Stimulated activated naive CD8-positive, alpha-beta T cell treated with anti-CD3 and anti-CD28 coated beads, Interleukin-15, Interleukin-2, amounts not matched to agents 100 ng/mL and 50 ng/mL, for 24 hours (primary cell): ENCODE measurements around the gene MXI1.
"Not testable (repeated sequence)": the region's sequence is repeated elsewhere in the genome, so short reads cannot be mapped to it uniquely, and the experiment has no call there.

Experiments used
- H3K27ac Mint-ChIP-seq: one replicate; pipeline ENCODE4 v1.8.0; 2021; ENCODE audit warnings: mild to moderate bottlenecking, mixed read lengths
- H3K27me3 Mint-ChIP-seq: one replicate; pipeline ENCODE4 v1.8.0; 2021; ENCODE audit warnings: mixed read lengths
- H3K36me3 Mint-ChIP-seq: one replicate; pipeline ENCODE4 v1.8.0; 2021; ENCODE audit warnings: low read depth, mixed read lengths
- H3K4me1 Mint-ChIP-seq: one replicate; pipeline ENCODE4 v1.8.0; 2021; ENCODE audit warnings: low read depth, mixed read lengths
- H3K4me3 Mint-ChIP-seq: one replicate; pipeline ENCODE4 v1.8.0; 2021; ENCODE audit warnings: mild to moderate bottlenecking, mixed read lengths
- H3K9me3 Mint-ChIP-seq: one replicate; pipeline ENCODE4 v1.8.0; 2021; ENCODE audit warnings: mixed read lengths

The MXI1 gene

DNA sequence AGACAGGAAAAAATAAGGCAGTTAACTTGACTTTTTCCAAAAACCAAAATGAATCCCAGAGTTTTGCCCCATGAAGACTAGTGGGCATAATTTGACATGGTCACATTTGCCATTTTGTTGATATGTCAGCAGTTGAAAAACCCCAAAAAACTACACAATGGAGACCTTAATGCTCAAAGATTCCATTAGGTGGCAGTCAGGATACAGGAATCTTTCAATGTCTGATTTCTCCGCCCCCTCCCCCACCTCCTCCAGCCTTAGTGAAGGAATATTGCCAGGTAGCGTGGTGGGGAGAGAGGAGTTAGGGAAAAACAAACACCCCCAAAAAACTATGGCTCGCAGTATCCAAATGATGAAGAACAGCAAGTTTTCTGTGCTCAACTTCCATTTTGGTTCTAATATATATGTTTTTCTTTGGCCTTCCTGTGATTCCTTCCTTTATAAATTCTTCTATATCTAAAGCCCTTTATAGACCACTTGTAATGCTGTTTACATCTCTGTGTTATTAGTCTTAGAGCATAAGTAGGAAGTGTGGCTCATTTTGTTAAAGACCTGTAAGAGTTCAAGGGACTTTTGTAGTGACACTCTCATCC, 104.0 kb downstream of the MXI1 start:
- Mint-ChIP-seq H3K36me3 (no peaks in the 10 kb centered on the region), H3K4me1 (peaks cover 25% of the 10 kb centered on the region), H3K9me3 (no peaks in the 10 kb centered on the region), H3K4me3 (no peak overlapping the region), H3K27me3 (peaks cover 9% of the 10 kb centered on the region), H3K27ac (peak overlapping the region; percentile 70)

DNA sequence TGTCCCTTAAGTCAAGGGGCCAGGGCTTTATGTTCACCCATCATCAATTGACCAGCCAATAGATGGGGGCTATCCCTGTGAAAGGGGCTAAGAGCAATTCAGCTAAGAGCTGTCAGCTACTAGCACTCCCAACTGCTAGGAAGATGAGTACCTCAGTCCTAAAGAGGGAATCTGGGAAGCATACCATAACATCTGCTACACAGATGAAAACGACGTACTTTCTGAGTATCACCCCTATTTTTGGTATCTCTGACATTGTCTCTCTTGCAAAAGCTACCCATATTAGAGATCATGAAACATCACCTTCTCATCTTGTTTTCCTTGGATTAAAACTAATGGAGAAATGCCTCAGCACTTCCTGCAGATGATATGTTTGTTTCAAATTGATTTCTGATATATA, 104.8 kb downstream of the MXI1 start:
- Mint-ChIP-seq H3K4me3 (no peak overlapping the region), H3K27me3 (peaks cover 9% of the 10 kb centered on the region), H3K9me3 (no peaks in the 10 kb centered on the region), H3K4me1 (peaks cover 25% of the 10 kb centered on the region), H3K36me3 (no peaks in the 10 kb centered on the region), H3K27ac (no peak overlapping the region)

DNA sequence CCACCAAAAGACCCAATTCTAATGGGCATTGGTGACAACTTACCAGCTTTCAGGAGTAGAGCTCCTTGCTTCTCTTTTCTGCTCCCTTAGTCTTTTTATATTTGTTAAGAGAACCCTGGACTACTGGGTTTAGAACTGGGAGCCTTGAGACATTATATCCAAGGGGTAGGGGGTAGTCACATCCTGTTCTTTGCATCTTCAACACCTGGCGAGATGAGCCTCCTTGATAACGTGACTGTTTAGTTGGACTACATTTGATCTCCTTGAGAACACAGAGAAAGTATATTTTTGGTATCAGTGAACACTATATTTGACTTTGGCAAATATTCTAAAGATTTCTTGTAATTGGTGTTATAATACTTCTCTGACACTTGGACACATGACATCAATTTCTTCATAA, 106.3 kb downstream of the MXI1 start:
- Mint-ChIP-seq H3K27ac (no peak overlapping the region), H3K4me3 (no peak overlapping the region), H3K36me3 (no peaks in the 10 kb centered on the region), H3K27me3 (peaks cover 9% of the 10 kb centered on the region), H3K4me1 (peaks cover 26% of the 10 kb centered on the region), H3K9me3 (no peaks in the 10 kb centered on the region)

DNA sequence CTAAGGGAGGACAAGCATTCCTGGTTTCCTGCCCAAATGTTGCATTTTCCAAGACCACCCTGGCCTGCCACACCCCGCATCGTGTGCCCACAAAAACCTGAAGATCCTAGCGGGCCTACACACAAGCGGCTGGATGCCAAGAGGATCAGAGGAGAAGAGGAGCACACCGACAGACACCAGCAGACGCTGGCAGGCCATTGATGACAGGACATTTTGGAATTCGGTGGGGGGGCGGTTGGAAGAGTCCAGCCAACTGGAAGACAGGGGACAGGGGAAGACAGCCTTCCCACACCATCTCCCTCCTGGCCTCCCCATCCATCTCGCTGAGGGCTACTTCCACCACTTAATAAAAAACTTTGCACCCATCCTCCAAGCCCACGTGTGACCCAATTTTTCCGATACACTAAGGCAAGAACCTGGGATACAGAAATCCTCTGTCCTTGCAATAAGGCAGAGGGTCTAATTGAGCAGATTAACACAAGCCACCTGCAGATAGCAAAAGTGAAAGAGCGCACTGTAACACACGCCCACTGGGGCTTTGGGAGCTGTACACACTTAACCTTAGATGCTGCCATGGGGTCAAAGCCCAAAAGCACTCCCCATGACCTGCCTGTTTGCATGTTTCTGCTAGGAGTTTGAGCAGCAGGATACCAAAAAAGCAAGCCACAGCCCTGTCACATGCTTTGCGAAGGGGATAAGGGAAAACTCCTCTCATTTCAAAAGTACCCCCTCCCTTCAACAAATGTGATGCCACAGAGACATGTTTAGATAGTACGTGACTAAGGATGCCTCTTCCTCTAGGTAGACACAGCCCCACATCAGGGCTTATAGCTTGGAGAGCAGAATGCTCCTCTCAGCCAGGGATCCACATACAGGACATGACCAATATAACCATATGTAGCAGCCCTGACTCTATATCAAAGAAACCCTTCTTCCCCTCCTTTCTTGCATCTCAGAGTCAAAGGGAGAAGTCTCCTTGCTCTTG, 110.8 kb downstream of the MXI1 start:
- Mint-ChIP-seq H3K36me3 (no peaks in the 10 kb centered on the region), H3K4me3 (no peak overlapping the region), H3K27ac (no peak overlapping the region), H3K9me3 (no peaks in the 10 kb centered on the region), H3K27me3 (peaks cover 8% of the 10 kb centered on the region), H3K4me1 (peaks cover 4% of the 10 kb centered on the region)

DNA sequence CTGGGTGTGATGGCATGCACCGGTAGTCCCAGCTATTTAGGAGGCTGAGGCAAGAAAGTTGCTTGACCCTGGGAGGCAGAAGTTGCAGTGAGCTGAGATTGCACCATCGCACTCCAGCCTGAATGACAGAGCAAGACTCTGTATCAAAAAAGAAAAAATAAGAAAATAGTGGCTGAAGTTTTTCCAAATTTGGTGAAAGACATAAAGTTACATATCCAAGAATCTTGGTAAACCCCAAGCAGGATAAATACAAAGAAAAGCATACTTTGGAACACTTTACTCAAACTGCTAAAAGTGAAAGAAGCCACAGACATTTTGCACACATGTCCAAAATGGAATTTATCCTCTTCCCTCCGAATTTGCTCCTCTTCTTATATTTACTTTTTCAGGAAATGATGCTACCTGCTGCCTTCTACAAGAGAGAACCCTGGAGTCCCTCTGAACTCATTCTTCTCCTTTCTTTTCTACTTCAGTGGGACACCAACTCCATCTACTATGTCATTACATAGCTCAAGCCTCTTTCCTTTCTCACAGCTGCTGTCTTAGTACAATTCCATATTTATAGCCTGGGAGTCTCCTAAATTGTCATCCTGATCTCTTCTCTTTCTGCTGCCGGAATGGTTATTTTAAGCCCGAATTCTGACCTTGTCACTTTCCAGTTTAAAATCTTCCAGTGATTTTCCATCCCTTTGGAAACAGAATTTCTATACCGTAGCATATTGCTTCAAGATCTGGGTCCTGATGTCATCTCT, 114.6 kb downstream of the MXI1 start:
- Mint-ChIP-seq H3K9me3 (no peaks in the 10 kb centered on the region), H3K4me3 (no peak overlapping the region), H3K36me3 (no peaks in the 10 kb centered on the region), H3K4me1 (peaks cover 42% of the 10 kb centered on the region), H3K27me3 (peaks cover 4% of the 10 kb centered on the region), H3K27ac (no peak overlapping the region)

DNA sequence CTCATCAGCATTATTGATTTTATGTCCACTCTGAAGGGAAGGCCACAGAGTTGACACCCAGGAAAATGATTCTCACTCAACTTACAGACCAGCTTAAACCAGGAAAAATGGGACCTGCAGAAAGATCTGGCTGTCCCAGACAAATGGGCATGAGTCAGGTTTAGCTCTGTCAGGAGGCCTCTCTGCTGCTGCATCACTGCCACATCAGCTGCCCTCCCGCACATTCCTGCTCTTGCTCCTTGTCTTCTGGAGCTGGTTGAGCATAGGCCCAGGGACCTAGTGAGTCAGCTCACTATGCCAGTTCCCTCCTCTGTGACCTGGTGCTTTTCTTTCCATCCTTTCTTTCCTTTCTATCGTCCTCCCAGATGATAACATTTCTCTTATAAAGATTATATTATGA, 116.1 kb downstream of the MXI1 start:
- Mint-ChIP-seq H3K27ac (peak overlapping the region; percentile 61), H3K4me3 (no peak overlapping the region), H3K27me3 (peaks cover 4% of the 10 kb centered on the region), H3K4me1 (peaks cover 46% of the 10 kb centered on the region), H3K36me3 (no peaks in the 10 kb centered on the region), H3K9me3 (no peaks in the 10 kb centered on the region)

DNA sequence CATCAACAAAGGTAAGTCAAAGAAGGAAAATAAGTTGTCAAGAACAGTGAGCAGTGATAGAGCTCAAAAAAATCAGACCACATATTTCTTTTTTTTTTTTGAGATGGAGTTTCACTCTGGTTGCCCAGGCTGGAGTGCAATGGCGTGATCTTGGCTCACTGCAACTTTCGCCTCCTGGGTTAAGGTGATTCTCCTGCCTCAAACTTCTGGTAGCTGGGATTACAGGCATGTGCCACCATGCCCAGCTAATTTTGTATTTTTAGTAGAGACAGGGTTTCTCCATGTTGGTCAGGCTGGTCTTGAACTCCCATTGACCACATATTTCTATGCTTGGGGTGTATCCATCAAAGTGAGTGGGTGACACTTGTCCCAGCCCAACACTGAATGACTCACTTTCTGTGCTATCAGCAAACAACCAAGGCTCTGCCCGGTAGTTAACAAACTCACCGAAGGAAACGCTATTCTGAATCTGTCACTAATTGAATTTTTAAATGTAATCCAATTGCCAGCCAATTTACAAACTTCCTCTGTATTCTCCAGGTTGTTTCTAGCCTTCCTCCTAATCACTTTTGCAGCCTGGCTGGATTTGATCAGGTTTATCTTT, 116.9 kb downstream of the MXI1 start:
- Mint-ChIP-seq H3K4me3 (peak overlapping the region; percentile 23), H3K27me3 (peaks cover 4% of the 10 kb centered on the region), H3K9me3 (peaks cover under 1% of the 10 kb centered on the region), H3K27ac (peak overlapping the region; percentile 61), H3K4me1 (peaks cover 43% of the 10 kb centered on the region), H3K36me3 (peaks cover under 1% of the 10 kb centered on the region)

DNA sequence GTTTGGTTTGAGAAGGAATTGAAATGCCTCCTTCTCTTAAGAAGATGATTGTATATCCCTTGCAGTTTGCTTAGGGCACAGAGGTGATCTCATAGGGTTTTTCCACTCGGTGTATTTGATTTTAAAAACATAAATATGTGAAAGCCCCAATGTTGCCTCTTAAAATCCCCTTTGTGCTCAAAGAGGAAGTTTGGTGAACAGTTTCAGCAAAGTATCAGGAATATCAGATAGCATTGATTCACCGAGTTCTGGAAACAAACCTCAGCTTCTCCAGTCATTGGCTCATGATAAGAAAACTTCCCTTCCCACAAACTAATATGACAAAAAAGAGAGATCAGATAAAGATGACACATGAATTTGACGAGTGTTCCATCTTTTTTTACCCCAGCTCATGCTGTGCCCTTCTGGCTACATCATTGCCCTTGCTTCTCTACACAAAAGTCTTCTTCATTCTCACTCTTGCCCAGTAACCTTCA, 117.4 kb downstream of the MXI1 start:
- peaks cover 4% of the 10 kb centered on the region for H3K27me3 Mint-ChIP-seq
- peak overlapping the region; percentile 56 for H3K27ac Mint-ChIP-seq
- peak overlapping the region; percentile 23 for H3K4me3 Mint-ChIP-seq
- peaks cover 43% of the 10 kb centered on the region for H3K4me1 Mint-ChIP-seq
- H3K9me3 Mint-ChIP-seq, result peaks cover 5% of the 10 kb centered on the region
- peaks cover 4% of the 10 kb centered on the region for H3K36me3 Mint-ChIP-seq

DNA sequence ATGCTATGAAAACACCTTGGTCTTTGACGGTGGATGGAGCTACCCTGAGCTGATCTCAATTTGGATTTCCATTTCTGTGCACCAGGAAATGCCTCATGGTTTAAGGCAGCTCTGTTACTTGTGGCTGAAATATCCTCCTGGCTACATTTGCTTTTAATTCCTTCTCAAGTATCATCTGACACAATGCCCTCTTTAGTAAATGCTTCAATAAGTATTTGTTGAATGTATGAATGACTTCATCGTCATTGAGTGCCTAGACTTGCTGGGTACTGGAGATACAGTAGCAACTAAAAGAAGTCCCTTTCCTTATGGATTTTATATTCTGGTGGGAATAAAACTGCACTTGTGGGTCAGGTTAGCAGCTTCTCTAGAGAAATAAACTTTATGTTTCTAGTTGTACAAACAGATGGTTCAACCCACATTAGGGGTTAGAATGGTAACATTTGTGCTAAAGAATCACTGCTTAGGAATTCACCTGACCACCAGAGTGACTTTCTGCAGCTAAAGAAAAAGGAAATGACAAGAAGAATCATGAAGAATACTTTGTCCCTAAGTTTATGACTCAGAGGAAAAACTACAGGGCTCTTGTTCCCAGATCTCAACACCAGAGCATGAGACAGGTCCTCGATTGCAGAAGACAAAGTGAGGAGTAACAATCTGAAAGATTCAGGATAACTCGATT, 119.1 kb downstream of the MXI1 start:
- Mint-ChIP-seq H3K27ac (peak overlapping the region; percentile 56), H3K4me1 (peaks cover 43% of the 10 kb centered on the region), H3K27me3 (peaks cover 4% of the 10 kb centered on the region), H3K36me3 (peaks cover 4% of the 10 kb centered on the region), H3K4me3 (no peak overlapping the region), H3K9me3 (peaks cover 15% of the 10 kb centered on the region)

DNA sequence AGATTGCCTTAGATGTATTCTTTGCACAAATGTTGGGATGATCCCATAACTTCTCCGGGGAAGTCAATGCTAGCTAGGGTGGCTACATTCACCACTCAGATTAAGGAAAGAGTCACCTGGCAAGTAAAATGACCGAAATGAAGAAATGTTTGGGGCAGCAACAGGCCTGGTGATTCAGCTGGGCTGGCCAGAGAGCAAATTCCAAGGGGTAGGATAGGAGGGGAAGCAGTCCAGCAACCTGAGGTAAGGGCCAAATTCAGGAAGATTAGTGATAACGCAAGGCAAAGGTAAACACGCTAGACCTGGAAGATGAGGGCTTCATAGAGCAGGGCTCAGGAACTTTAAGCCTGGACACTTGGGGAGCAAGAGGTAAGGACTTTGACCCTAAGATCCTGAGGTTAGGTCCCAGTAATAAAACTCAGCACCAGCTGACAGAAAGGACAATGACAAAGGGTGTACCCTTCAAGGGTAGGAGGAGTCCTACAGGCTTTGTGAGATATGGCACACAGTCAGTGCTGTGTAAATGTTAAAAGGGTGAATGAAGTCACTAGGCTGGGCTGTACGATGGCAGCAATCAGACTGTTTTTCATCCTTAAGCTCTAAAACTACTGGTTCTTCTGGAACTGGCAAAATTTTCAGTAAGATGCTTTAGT, 120.0 kb downstream of the MXI1 start:
- H3K4me1 Mint-ChIP-seq, result peaks cover 43% of the 10 kb centered on the region
- no peak overlapping the region for H3K27ac Mint-ChIP-seq
- H3K27me3 Mint-ChIP-seq, result peaks cover 4% of the 10 kb centered on the region

DNA sequence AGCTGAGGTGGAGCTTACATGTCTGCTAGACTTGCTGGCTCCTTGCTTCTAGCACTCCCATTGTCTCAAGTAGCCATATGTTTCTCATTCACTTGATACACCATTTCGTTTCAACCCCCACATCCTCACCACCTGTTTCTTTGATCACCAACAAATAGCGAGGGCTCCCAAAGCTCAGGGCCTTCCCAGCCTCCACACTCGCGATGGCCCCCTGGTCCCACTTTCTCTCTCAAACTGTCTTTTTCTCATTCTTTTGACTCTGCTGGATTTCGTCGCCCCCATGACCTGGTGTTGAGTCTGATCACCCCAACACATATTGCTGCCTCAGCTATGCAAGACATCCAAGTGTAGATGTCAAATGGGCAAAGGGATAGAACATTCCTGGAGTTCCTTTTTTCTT, 123.3 kb downstream of the MXI1 start:
- H3K9me3 Mint-ChIP-seq, result peaks cover 15% of the 10 kb centered on the region

More for the DNA sequence above, 120.0 kb downstream of the MXI1 start:
- peaks cover 4% of the 10 kb centered on the region for H3K36me3 Mint-ChIP-seq
- peaks cover 15% of the 10 kb centered on the region for H3K9me3 Mint-ChIP-seq
- H3K4me3 Mint-ChIP-seq, result no peak overlapping the region

DNA sequence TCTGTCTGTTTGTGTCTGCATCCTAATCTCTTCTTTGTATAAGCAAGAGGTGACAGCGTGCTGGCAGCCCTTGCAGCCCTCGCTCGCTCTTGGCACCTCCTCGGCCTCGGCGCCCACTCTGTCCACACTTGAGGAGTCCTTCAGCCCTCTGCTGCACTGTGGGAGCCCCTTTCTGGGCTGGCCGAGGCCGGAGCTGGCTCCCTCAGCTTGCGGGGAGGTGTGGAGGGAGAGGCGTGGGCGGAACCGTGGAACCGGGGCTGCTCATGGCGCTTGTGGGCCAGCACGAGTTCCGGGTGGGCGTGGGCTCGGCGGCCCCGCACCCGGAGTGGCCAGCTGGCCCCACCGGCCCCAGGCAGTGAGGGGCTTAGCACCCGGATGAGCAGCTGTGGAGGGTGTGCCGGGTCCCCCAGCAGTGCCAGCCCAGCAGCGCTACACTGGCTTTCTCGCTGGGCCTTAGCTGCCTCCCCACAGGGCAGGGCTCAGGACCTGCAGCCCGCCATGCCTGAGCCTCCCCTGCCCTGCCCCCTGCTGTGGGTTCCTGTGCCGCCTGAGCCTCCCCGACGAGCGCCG, 123.9 kb downstream of the MXI1 start:
- H3K4me3 Mint-ChIP-seq, H3K36me3 Mint-ChIP-seq, H3K27ac Mint-ChIP-seq, H3K27me3 Mint-ChIP-seq: not testable (repeated sequence)
- peaks cover 15% of the 10 kb centered on the region for H3K9me3 Mint-ChIP-seq
- peaks cover 20% of the 10 kb centered on the region for H3K4me1 Mint-ChIP-seq

More for the DNA sequence above, 123.3 kb downstream of the MXI1 start:
- no peak overlapping the region for H3K27ac Mint-ChIP-seq
- peaks cover 4% of the 10 kb centered on the region for H3K36me3 Mint-ChIP-seq
- no peak overlapping the region for H3K4me3 Mint-ChIP-seq
- H3K4me1 Mint-ChIP-seq, result peaks cover 25% of the 10 kb centered on the region
- H3K27me3 Mint-ChIP-seq, result no peaks in the 10 kb centered on the region

DNA sequence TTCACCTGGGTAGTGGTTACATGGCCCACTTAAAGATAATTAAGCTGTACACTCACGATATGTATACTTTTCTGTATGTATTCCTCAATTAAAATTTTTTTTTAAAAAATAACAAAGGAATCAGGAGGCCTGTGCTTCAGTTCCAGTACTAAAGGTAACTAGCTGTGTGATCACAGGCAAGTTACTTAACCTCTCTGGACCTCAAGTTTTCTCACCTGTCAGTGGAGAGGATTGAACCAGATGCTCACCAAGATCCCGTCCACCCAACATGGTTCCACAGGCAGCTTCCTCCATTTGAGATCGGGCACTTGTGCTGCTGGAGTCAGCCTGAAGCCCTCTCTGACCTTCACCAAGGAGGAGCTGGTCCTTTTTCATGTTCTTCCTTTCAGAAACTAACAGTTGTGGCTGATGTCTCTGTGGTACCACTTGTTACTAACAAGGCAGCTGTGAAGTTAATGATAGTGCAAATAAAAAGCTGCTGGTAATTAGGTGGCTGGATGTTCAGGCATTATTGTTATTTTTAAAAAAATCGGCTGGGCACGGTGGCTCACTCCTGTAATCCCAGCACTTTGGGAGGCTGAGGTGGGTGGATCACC, 126.8 kb downstream of the MXI1 start:
- Mint-ChIP-seq H3K27me3 (no peaks in the 10 kb centered on the region), H3K36me3 (peaks cover 4% of the 10 kb centered on the region), H3K9me3 (peaks cover 15% of the 10 kb centered on the region), H3K4me1 (peaks cover 9% of the 10 kb centered on the region), H3K4me3 (no peak overlapping the region), H3K27ac (no peak overlapping the region)
